Naive thymus-derived CD8-positive, alpha-beta T cell (primary cell): Measurements from ENCODE around the gene TMEM25. TPM values are rescaled to one million over a fixed set of nuclear protein-coding genes. Genes with fewer than 3 reads are reported as not detected.
"Not testable (repeated sequence)": the region's sequence is repeated elsewhere in the genome, so short reads cannot be mapped to it uniquely, and the experiment has no call there.

Experiments
- ATAC-seq, 2 donors: fragments of 150-1000 bp; cut with Tn5 transposase in 1 of 2; sonication (Bioruptor Pico), chemical (Tn5 transposase) in 1 of 2; 1 replicate in 1 of 2; 2 replicates in 1 of 2; pipeline ENCODE4 v1.10.0; 2021; ENCODE audit warnings: mild to moderate bottlenecking in 2 of 2, moderate library complexity in 2 of 2
- POLR2A ChIA-PET: fragments of 350-600 bp; sonication (Branson Sonifier 250); formaldehyde crosslinking; loops from one replicate; lab custom pipeline; 2021; ENCODE audit warnings: antibody characterized with exemption; lab: Charles Lee
- DNase-seq, 10 donors: peaks; one replicate each; pipeline versions ENCODE4 v3.0.0 to v3.0.0-alpha.2; 2020 to 2022
- H3K27ac Mint-ChIP-seq, 10 donors: one replicate each; pipeline ENCODE4 v1.8.0; 2020 to 2022; ENCODE audit warnings: mild to moderate bottlenecking in 10 of 10, mixed read lengths in 10 of 10, moderate library complexity in 4 of 10, inconsistent platforms in 1 of 10
- H3K27me3 Mint-ChIP-seq, 5 donors: one replicate each; pipeline ENCODE4 v1.8.0; 2021 to 2022; ENCODE audit warnings: mixed read lengths in 5 of 5
- H3K36me3 Mint-ChIP-seq, 3 donors: one replicate each; pipeline ENCODE4 v1.8.0; 2020 to 2022; ENCODE audit warnings: mixed read lengths in 3 of 3, mild to moderate bottlenecking in 2 of 3, inconsistent platforms in 1 of 3
- H3K4me1 Mint-ChIP-seq, 4 donors: one replicate each; pipeline ENCODE4 v1.8.0; 2021 to 2022; ENCODE audit warnings: mixed read lengths in 4 of 4
- H3K4me3 Mint-ChIP-seq, 10 donors: one replicate each; pipeline ENCODE4 v1.8.0; 2020 to 2022; ENCODE audit warnings: mild to moderate bottlenecking in 10 of 10, mixed read lengths in 10 of 10, moderate library complexity in 6 of 10, inconsistent platforms in 1 of 10
- H3K9me3 Mint-ChIP-seq, 9 donors: one replicate each; pipeline ENCODE4 v1.8.0; 2020 to 2022; ENCODE audit warnings: mixed read lengths in 9 of 9, mild to moderate bottlenecking in 3 of 9, inconsistent platforms in 1 of 9, moderate library complexity in 1 of 9
- polyA plus RNA-seq, 3 donors: library from polyadenylated mRNA; unstranded; fragments of 300-500 nt; fragmentation: Illumina TruSeq; gene quantifications; one replicate each; pipeline ENCODE4 v1.2.3, GENCODE V29; 2021
- total RNA-seq, 8 experiments: library from RNA in 2 of 8; stranded (reverse) in 2 of 8; gene quantifications; one replicate each; pipeline ENCODE4 v1.2.3 and lab custom pipeline; 2021 to 2026

The TMEM25 gene
- total and polyA plus RNA-seq, 5 experiments from 2014 or later = 14.6 to 31.0 (median 26.4) TPM

- POLR2A ChIA-PET = no interaction called here
- H3K27ac Mint-ChIP-seq = peak overlapping the region in 9 of 10 donors; percentile 20 to 95 (median 87)
- ATAC-seq (no peak), DNase-seq (no peak)
- peaks cover 0 to 12% (median 0%) of the 10 kb centered on the region in 3 donors for H3K36me3 Mint-ChIP-seq
- H3K4me1 Mint-ChIP-seq = peaks cover 12 to 33% (median 23%) of the 10 kb centered on the region in 4 donors
- peak overlapping the region; percentile 55 to 91 (median 74) for H3K4me3 Mint-ChIP-seq
- H3K27me3 Mint-ChIP-seq = no peaks in the 10 kb centered on the region
- no peaks in the 10 kb centered on the region for H3K9me3 Mint-ChIP-seq
Observed at GRCh38 chr11:118565051-118565450, 34.1 kb downstream of the TMEM25 start.

- Mint-ChIP-seq H3K27ac (peak overlapping the region in 5 of 10 donors; percentile 7 to 60 (median 20)), H3K4me3 (peak overlapping the region in 1 of 10 donors; percentile 22), H3K36me3 (peaks cover 0 to 4% (median 3%) of the 10 kb centered on the region in 3 donors), H3K4me1 (peaks cover 13 to 45% (median 41%) of the 10 kb centered on the region in 4 donors), H3K9me3 (no peaks in the 10 kb centered on the region), H3K27me3 (no peaks in the 10 kb centered on the region)
- no peak for DNase-seq
- POLR2A ChIA-PET = interaction anchor here (0.6 to 1.3 kb wide), 3 partner anchors 10 to 302 kb away, joined by 3 to 6 read pairs (median 3); no protein-coding TSS in a partner anchor
- no peak for ATAC-seq
Observed at GRCh38 chr11:118569670-118570069, 38.7 kb downstream of the TMEM25 start.

- POLR2A ChIA-PET = no interaction called here
- no peak for ATAC-seq
- DNase-seq = no peak
- no peaks in the 10 kb centered on the region for H3K9me3 Mint-ChIP-seq
- H3K4me1 Mint-ChIP-seq = peaks cover 16 to 48% (median 42%) of the 10 kb centered on the region in 4 donors
- peaks cover 0 to 9% (median 3%) of the 10 kb centered on the region in 3 donors for H3K36me3 Mint-ChIP-seq
- no peaks in the 10 kb centered on the region for H3K27me3 Mint-ChIP-seq
- peak overlapping the region in 9 of 10 donors; percentile 93 to 99 (median 97) for H3K27ac Mint-ChIP-seq
- peak overlapping the region in 7 of 10 donors; percentile 18 to 99 (median 97) for H3K4me3 Mint-ChIP-seq
Observed at GRCh38 chr11:118570787-118571186, 39.8 kb downstream of the TMEM25 start.

GRCh38 chr11:118571701-118572060, 40.7 kb downstream of the TMEM25 start:
- Mint-ChIP-seq H3K27ac (peak overlapping the region; percentile 93 to 99 (median 97)), H3K4me1 (peaks cover 18 to 48% (median 46%) of the 10 kb centered on the region in 4 donors), H3K36me3 (peaks cover 0 to 15% (median 3%) of the 10 kb centered on the region in 3 donors), H3K4me3 (peak overlapping the region; percentile 88 to 99 (median 96))
- POLR2A ChIA-PET = interaction anchor here (0.7 to 1.9 kb wide), 15 partner anchors 14 to 755 kb away, joined by 3 to 12 read pairs (median 4); partner anchors contain the start of genes C2CD2L, DDX6 and KMT2A
- peak in 2 of 10 donors; percentile 6 to 21 for DNase-seq
- H3K27me3 Mint-ChIP-seq, H3K9me3 Mint-ChIP-seq, ATAC-seq: not testable (repeated sequence)

GRCh38 chr11:118572061-118572980, 41.3 kb downstream of the TMEM25 start, which contains the start of gene ARCN1:
ARCN1 (plus strand) TSS chr11:118572409; CDS start chr11:118572548, 139 bp downstream.
- H3K27ac Mint-ChIP-seq = peak within 1 kb of the TSS; percentile 93 to 99 (median 97)
- peaks cover 20 to 54% (median 52%) of the 10 kb centered on the region in 4 donors for H3K4me1 Mint-ChIP-seq
- peaks cover 0 to 22% (median 3%) of the 10 kb centered on the region in 3 donors for H3K36me3 Mint-ChIP-seq
- POLR2A ChIA-PET = interaction anchor here (0.5 to 1.9 kb wide), 19 partner anchors 15 to 755 kb away, joined by 3 to 12 read pairs (median 4); partner anchors contain the start of genes C2CD2L, DDX6 and KMT2A
- H3K27me3 Mint-ChIP-seq = no peaks in the 10 kb centered on the region
- peak; percentile 85 to 86 for ATAC-seq
- H3K4me3 Mint-ChIP-seq = peak within 1 kb of the TSS; percentile 88 to 99 (median 96)
- H3K9me3 Mint-ChIP-seq = no peaks in the 10 kb centered on the region
- peak; percentile 67 to 91 (median 76) for DNase-seq

GRCh38 chr11:118572981-118573550, 42.1 kb downstream of the TMEM25 start:
- peak overlapping the region; percentile 93 to 99 (median 96) for H3K27ac Mint-ChIP-seq
- peaks cover 0 to 25% (median 3%) of the 10 kb centered on the region in 3 donors for H3K36me3 Mint-ChIP-seq
- no peaks in the 10 kb centered on the region for H3K27me3 Mint-ChIP-seq
- no peaks in the 10 kb centered on the region for H3K9me3 Mint-ChIP-seq
- peak in 5 of 10 donors; percentile 3 to 31 (median 26) for DNase-seq
- H3K4me1 Mint-ChIP-seq = peaks cover 21 to 60% (median 58%) of the 10 kb centered on the region in 4 donors
- peak overlapping the region; percentile 88 to 99 (median 96) for H3K4me3 Mint-ChIP-seq
- ATAC-seq = peak; percentile 29 to 34
- POLR2A ChIA-PET = interaction anchor here (0.5 to 1.9 kb wide), 10 partner anchors 16 to 534 kb away, joined by 3 to 12 read pairs (median 4); partner anchors contain the start of gene C2CD2L

- H3K36me3 Mint-ChIP-seq = peaks cover 0 to 29% (median 3%) of the 10 kb centered on the region in 3 donors
- no peaks in the 10 kb centered on the region for H3K27me3 Mint-ChIP-seq
- no peak for DNase-seq
- ATAC-seq = no peak
- no peaks in the 10 kb centered on the region for H3K9me3 Mint-ChIP-seq
- H3K4me1 Mint-ChIP-seq = peaks cover 23 to 69% (median 62%) of the 10 kb centered on the region in 4 donors
- H3K27ac Mint-ChIP-seq = peak overlapping the region in 7 of 10 donors; percentile 55 to 83 (median 71)
- POLR2A ChIA-PET = no interaction called here
- H3K4me3 Mint-ChIP-seq = peak overlapping the region; percentile 36 to 98 (median 70)
Observed at GRCh38 chr11:118574636-118575035, 43.6 kb downstream of the TMEM25 start.

GRCh38 chr11:118577995-118578394, 47.0 kb downstream of the TMEM25 start:
- not testable (repeated sequence) for H3K4me3 Mint-ChIP-seq, DNase-seq, H3K9me3 Mint-ChIP-seq, ATAC-seq, H3K27me3 Mint-ChIP-seq
- Mint-ChIP-seq H3K4me1 (peaks cover 19 to 66% (median 53%) of the 10 kb centered on the region in 4 donors), H3K36me3 (peaks cover 0 to 46% (median 2%) of the 10 kb centered on the region in 3 donors), H3K27ac (peak overlapping the region in 3 of 10 donors; percentile 31 to 43 (median 32))
- POLR2A ChIA-PET = interaction anchor here (1.0 kb wide), 1 partner anchor 215 kb away, joined by 3 read pairs; no protein-coding TSS in a partner anchor

- Mint-ChIP-seq H3K9me3 (no peaks in the 10 kb centered on the region), H3K27ac (peak overlapping the region in 1 of 10 donors; percentile 49), H3K27me3 (no peaks in the 10 kb centered on the region), H3K4me1 (peaks cover 6 to 37% (median 29%) of the 10 kb centered on the region in 4 donors), H3K4me3 (no peak overlapping the region), H3K36me3 (peaks cover 0 to 63% (median 15%) of the 10 kb centered on the region in 3 donors)
- ATAC-seq (no peak), DNase-seq (no peak)
- POLR2A ChIA-PET = interaction anchor here (0.6 kb wide), 1 partner anchor 86 kb away, joined by 3 read pairs; no protein-coding TSS in a partner anchor
Observed at GRCh38 chr11:118581057-118581456, 50.1 kb downstream of the TMEM25 start.
